Heart left ventricle (tissue), 13 donors: ENCODE measurements around the gene SLC33A1.

Experiments used
- POLR2A ChIP-seq, 2 donors: fragments of 450-650 bp; IDR thresholded peaks; one replicate each; pipeline ENCODE4 v1.6.1; 2017; ENCODE audit warnings: antibody characterized with exemption in 2 of 2, mild to moderate bottlenecking in 2 of 2, moderate library complexity in 2 of 2
- TF ChIP-seq, protein P1 (sequence below), 12 donors: fragments of 200-600 bp; sonication (generic) in 4 of 12; IDR thresholded peaks; one replicate each; pipeline versions ENCODE4 v1.5.0 to v1.8.0; 2018 to 2022; ENCODE audit warnings: antibody characterized with exemption in 12 of 12, mild to moderate bottlenecking in 5 of 12
- donor health status: ischemic (EF 13 %, LVEDD 7.1; RV severe dilation, severe dysfunction).
- donor health status: DM: no; HTN: yes; CAD: no.
- donor health status: DM: no; HTN: no; CAD: no.
- donor health status: ischemic (EF 25% LVEDD 6.9; RV normal size, moderate dysfunction).
- donor health status: ischemic (EF 25% LVEDD 5.7; RV mildly dilated, moderate dysfunction).
- donor health status: ischemic (EF 35%, LVEDD 5.7; RV mildly dilated, moderate dysfunction).
- donor health status: nonischemic (EF 11% LVEDD 7.7; RV severe dilation, severe dysfunction).
- donor health status: DM: yes; HTN: yes; CAD: no.
- donor health status: PGD.
- donor health status: ischemic (EF 29% LVEDD 5.4; RV normal size, mild dysfunction).
- donor health status: nonischemic (EF 23%, LVEDD 6.1; RV moderate dilation, normal function).

DNA sequence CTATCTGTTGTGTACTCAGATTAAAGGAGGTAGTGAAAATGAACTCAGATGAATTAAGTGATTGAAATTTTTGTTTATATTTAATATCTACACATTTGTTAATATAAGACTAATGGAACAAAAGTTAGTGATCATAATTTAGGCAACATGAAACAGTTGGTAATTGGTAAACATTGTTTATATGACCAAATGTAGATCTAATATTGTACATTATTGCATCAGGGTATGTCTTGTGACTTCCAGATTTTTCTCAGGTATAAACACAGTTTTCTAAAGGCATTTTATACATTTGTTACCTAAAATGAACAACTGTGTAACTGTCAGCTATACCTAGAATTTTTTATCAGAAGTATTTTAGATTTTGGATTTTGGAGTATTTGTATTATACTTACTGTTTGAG lies 31.1 kb upstream of the SLC33A1 start:
- TF ChIP-seq, protein P1, sequence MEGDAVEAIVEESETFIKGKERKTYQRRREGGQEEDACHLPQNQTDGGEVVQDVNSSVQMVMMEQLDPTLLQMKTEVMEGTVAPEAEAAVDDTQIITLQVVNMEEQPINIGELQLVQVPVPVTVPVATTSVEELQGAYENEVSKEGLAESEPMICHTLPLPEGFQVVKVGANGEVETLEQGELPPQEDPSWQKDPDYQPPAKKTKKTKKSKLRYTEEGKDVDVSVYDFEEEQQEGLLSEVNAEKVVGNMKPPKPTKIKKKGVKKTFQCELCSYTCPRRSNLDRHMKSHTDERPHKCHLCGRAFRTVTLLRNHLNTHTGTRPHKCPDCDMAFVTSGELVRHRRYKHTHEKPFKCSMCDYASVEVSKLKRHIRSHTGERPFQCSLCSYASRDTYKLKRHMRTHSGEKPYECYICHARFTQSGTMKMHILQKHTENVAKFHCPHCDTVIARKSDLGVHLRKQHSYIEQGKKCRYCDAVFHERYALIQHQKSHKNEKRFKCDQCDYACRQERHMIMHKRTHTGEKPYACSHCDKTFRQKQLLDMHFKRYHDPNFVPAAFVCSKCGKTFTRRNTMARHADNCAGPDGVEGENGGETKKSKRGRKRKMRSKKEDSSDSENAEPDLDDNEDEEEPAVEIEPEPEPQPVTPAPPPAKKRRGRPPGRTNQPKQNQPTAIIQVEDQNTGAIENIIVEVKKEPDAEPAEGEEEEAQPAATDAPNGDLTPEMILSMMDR (IDR thresholded peaks at IDR 0.05): no peak
- TF ChIP-seq POLR2A (IDR thresholded peaks at IDR 0.05): no peak
